Keratinocyte (primary cell): ENCODE data around the gene CPA3. TPM values are rescaled to one million over a fixed set of nuclear protein-coding genes. Genes with fewer than 3 reads are reported as not detected.

Source experiments
- DNase-seq: peaks from one replicate; pipeline ENCODE4 v3.0.0-alpha.2; 2011; ENCODE audit warnings: low read depth, missing footprints, low spot score
- FAIRE-seq: peaks from 2 replicates; lab custom pipeline; 2011; peaks lifted over from hg19 to GRCh38; lab: Jason Lieb, UNC
- H2AFZ ChIP-seq: 2 replicates; pipeline ENCODE4 v1.6.0; 2012; ENCODE audit warnings: low read length, control low read depth, inconsistent platforms; ENCODE audit not compliant: control insufficient read depth
- H3K27ac ChIP-seq: 2 replicates; pipeline ENCODE4 v1.5.1; 2011; ENCODE audit warnings: low read length; ENCODE audit not compliant: control insufficient read depth, insufficient read depth
- H3K27me3 ChIP-seq: 3 replicates; pipeline ENCODE4 v1.6.0; 2011; ENCODE audit warnings: low read length; ENCODE audit not compliant: control insufficient read depth, insufficient read depth; ENCODE audit errors: extremely low read depth
- H3K36me3 ChIP-seq, 2 experiments: 2 replicates in 1 of 2; 3 replicates in 1 of 2; pipeline ENCODE4 v1.5.1; 2011; ENCODE audit warnings: low read length in 2 of 2, mild to moderate bottlenecking in 1 of 2; ENCODE audit not compliant: control insufficient read depth in 2 of 2, insufficient read depth in 2 of 2; ENCODE audit errors: extremely low read depth in 1 of 2
- H3K4me1 ChIP-seq: 3 replicates; pipeline ENCODE4 v1.5.1; 2011; ENCODE audit warnings: low read length; ENCODE audit not compliant: control insufficient read depth, insufficient read depth; ENCODE audit errors: extremely low read depth
- H3K4me2 ChIP-seq: 3 replicates; pipeline ENCODE4 v1.6.0; 2011; ENCODE audit warnings: low read depth, low read length; ENCODE audit not compliant: control insufficient read depth, insufficient read depth; ENCODE audit errors: extremely low read depth
- H3K4me3 ChIP-seq, 3 experiments: fragments of 200-600 bp in 1 of 3; sonication (generic) in 1 of 3; 2 replicates in 2 of 3; 3 replicates in 1 of 3; pipeline ENCODE4 v1.5.1; 2011 to 2016; ENCODE audit warnings: low read length in 3 of 3, mild to moderate bottlenecking in 3 of 3, control low read depth in 2 of 3, inconsistent platforms in 1 of 3, low read depth in 1 of 3, mixed read lengths in 1 of 3, mixed run types in 1 of 3, moderate library complexity in 1 of 3; ENCODE audit not compliant: control insufficient read depth in 2 of 3, insufficient read depth in 2 of 3; ENCODE audit errors: extremely low read depth in 1 of 3
- H3K79me2 ChIP-seq: 2 replicates; pipeline ENCODE4 v1.6.0; 2012; ENCODE audit warnings: low read length; ENCODE audit not compliant: control insufficient read depth, insufficient read depth
- H3K9ac ChIP-seq: 3 replicates; pipeline ENCODE4 v1.6.0; 2011; ENCODE audit warnings: low read length; ENCODE audit not compliant: control insufficient read depth, insufficient read depth; ENCODE audit errors: extremely low read depth
- H3K9me1 ChIP-seq: 3 replicates; pipeline ENCODE4 v1.6.0; 2011; ENCODE audit warnings: low read length; ENCODE audit not compliant: control insufficient read depth, insufficient read depth; ENCODE audit errors: extremely low read depth
- H3K9me3 ChIP-seq: 2 replicates; pipeline ENCODE4 v1.5.1; 2012; ENCODE audit warnings: low read depth, low read length; ENCODE audit not compliant: control insufficient read depth
- H4K20me1 ChIP-seq: 3 replicates; pipeline ENCODE4 v1.6.0; 2011; ENCODE audit warnings: low read length; ENCODE audit not compliant: control insufficient read depth, insufficient read depth; ENCODE audit errors: extremely low read depth
- CTCF ChIP-seq, 3 experiments: IDR thresholded peaks in 1 of 3; conservative IDR thresholded peaks in 1 of 3; optimal IDR thresholded peaks in 1 of 3; 2 replicates in 2 of 3; 3 replicates in 1 of 3; pipeline versions ENCODE3 to v1.5.1; 2011; ENCODE audit warnings: low read length in 3 of 3, mild to moderate bottlenecking in 3 of 3, moderate library complexity in 2 of 3, control low read depth in 1 of 3, inconsistent platforms in 1 of 3; ENCODE audit not compliant: insufficient read depth in 2 of 3; ENCODE audit errors: extremely low read depth in 1 of 3
- EZH2 ChIP-seq: IDR thresholded peaks from one replicate; pipeline ENCODE4 v1.6.1; 2012; ENCODE audit warnings: inconsistent platforms, mild to moderate bottlenecking, low read length, moderate library complexity
- dilution Hi-C: fragments of 300-500 bp; cut with MboI; formaldehyde crosslinking; loops from one replicate; pipeline ENCODE4 v1.7.0; 2020; ENCODE audit warnings: low sequenced_read_pairs; ENCODE audit not compliant: extremely low pct_ligation_motif_present
- polyA plus RNA-seq, 5 experiments: library from polyadenylated mRNA; depleted of rRNA in 3 of 5; stranded (reverse) in 3 of 5; stranded (forward) in 1 of 5; unstranded in 1 of 5; fragments of >200 nt; gene quantifications; 1 replicate in 1 of 5; 2 replicates in 3 of 5; 3 replicates in 1 of 5; pipeline versions ENCODE4 v1.2.1 to v1.2.3, GENCODE V29; 2011 to 2012; ENCODE audit warnings: missing spikeins in 2 of 5, low read depth in 1 of 5, low replicate concordance in 1 of 5

The CPA3 gene
- polyA plus RNA-seq, 1 donor (not counting 4 experiments of a cell fraction or from before 2014, with no cell fraction given), result not detected

- Histone ChIP-seq H3K9ac (no peak overlapping the region), H2AFZ (no peak overlapping the region), H3K27ac (no peak overlapping the region), H3K27me3 (no peaks in the 10 kb centered on the region), H3K4me1 (no peaks in the 10 kb centered on the region), H3K36me3 (no peaks in the 10 kb centered on the region), H3K4me3 (no peak overlapping the region), H3K9me3 (no peaks in the 10 kb centered on the region), H4K20me1 (no peaks in the 10 kb centered on the region), H3K4me2 (no peak overlapping the region), H3K79me2 (no peaks in the 10 kb centered on the region), H3K9me1 (no peaks in the 10 kb centered on the region)
- TF ChIP-seq EZH2 (no peak), CTCF (optimal IDR thresholded peaks at IDR 0.05 in 1 of 3, IDR thresholded peaks at IDR 0.05 in 1 of 3, conservative IDR thresholded peaks at IDR 0.05 in 1 of 3; ENCODE audit: extremely low read depth in 1 of 3, insufficient read depth in 2 of 3, low read length in 3 of 3) (no peak)
- dilution Hi-C loops, result no loop called here
- FAIRE-seq (no peak), DNase-seq (no peak)
Observed at GRCh38 chr3:148852271-148852992, 12.7 kb upstream of the CPA3 start.

- FAIRE-seq, result no peak
- no peaks in the 10 kb centered on the region for H3K27me3 ChIP-seq
- dilution Hi-C loops, result no loop called here
Observed at GRCh38 chr3:148853076-148853475, 12.0 kb upstream of the CPA3 start.

More at GRCh38 chr3:148853076-148853475, 12.0 kb upstream of the CPA3 start:
- TF ChIP-seq CTCF (optimal IDR thresholded peaks at IDR 0.05 in 1 of 3, IDR thresholded peaks at IDR 0.05 in 1 of 3, conservative IDR thresholded peaks at IDR 0.05 in 1 of 3; ENCODE audit: extremely low read depth in 1 of 3, insufficient read depth in 2 of 3, low read length in 3 of 3) (no peak), EZH2 (no peak)
- H3K4me3 ChIP-seq, result no peak overlapping the region
- no peaks in the 10 kb centered on the region for H3K9me3 ChIP-seq
- no peaks in the 10 kb centered on the region for H4K20me1 ChIP-seq
- H3K4me1 ChIP-seq, result no peaks in the 10 kb centered on the region
- no peaks in the 10 kb centered on the region for H3K36me3 ChIP-seq
- no peak overlapping the region for H3K4me2 ChIP-seq
- H3K27ac ChIP-seq, result no peak overlapping the region
- no peak overlapping the region for H3K9ac ChIP-seq
- no peaks in the 10 kb centered on the region for H3K79me2 ChIP-seq
- no peak for DNase-seq
- H2AFZ ChIP-seq, result no peak overlapping the region
- no peaks in the 10 kb centered on the region for H3K9me1 ChIP-seq
